Stimulated activated memory B cell treated with anti-CD40 and anti-IgM and Interleukin-4, amounts not matched to agents 10 μg/mL and 1 μg/mL and 100 μg/mL, for 72 hours (primary cell): ENCODE measurements around the gene PLPP4.

ENCODE experiments used
- ATAC-seq: fragments of 150-1000 bp; cut with Tn5 transposase; 2 replicates; pipeline ENCODE4 v1.10.0; 2021
- H3K27ac Mint-ChIP-seq: one replicate; pipeline ENCODE4 v1.8.0; 2022; ENCODE audit warnings: mild to moderate bottlenecking, mixed read lengths
- H3K27me3 Mint-ChIP-seq: one replicate; pipeline ENCODE4 v1.8.0; 2022; ENCODE audit warnings: mixed read lengths
- H3K36me3 Mint-ChIP-seq: one replicate; pipeline ENCODE4 v1.8.0; 2022; ENCODE audit warnings: mixed read lengths
- H3K4me1 Mint-ChIP-seq: one replicate; pipeline ENCODE4 v1.8.0; 2022; ENCODE audit warnings: mixed read lengths
- H3K4me3 Mint-ChIP-seq: one replicate; pipeline ENCODE4 v1.8.0; 2022; ENCODE audit warnings: mild to moderate bottlenecking, moderate library complexity, mixed read lengths
- H3K9me3 Mint-ChIP-seq: one replicate; pipeline ENCODE4 v1.8.0; 2022; ENCODE audit warnings: mixed read lengths

Gene PLPP4

GRCh38 chr10:120582753-120583152 is 125.7 kb downstream of the PLPP4 start:
- ATAC-seq: no peak
- no peaks in the 10 kb centered on the region for H3K36me3 Mint-ChIP-seq
- H3K4me3 Mint-ChIP-seq: no peak overlapping the region
- no peak overlapping the region for H3K27ac Mint-ChIP-seq
- H3K27me3 Mint-ChIP-seq: peaks cover 9% of the 10 kb centered on the region
- H3K9me3 Mint-ChIP-seq: no peaks in the 10 kb centered on the region
- H3K4me1 Mint-ChIP-seq: no peaks in the 10 kb centered on the region

GRCh38 chr10:120583424-120584108 is 126.5 kb downstream of the PLPP4 start:
- no peak for ATAC-seq
- H3K36me3 Mint-ChIP-seq: no peaks in the 10 kb centered on the region
- H3K4me3 Mint-ChIP-seq: no peak overlapping the region
- no peaks in the 10 kb centered on the region for H3K4me1 Mint-ChIP-seq
- H3K27ac Mint-ChIP-seq: no peak overlapping the region
- H3K27me3 Mint-ChIP-seq: peaks cover 9% of the 10 kb centered on the region
- no peaks in the 10 kb centered on the region for H3K9me3 Mint-ChIP-seq

- Mint-ChIP-seq H3K9me3 (no peaks in the 10 kb centered on the region), H3K4me1 (no peaks in the 10 kb centered on the region), H3K4me3 (no peak overlapping the region), H3K27me3 (peaks cover 9% of the 10 kb centered on the region), H3K27ac (no peak overlapping the region), H3K36me3 (no peaks in the 10 kb centered on the region)
- ATAC-seq: no peak
Observed at GRCh38 chr10:120584786-120585185, 127.8 kb downstream of the PLPP4 start.

- H3K4me3 Mint-ChIP-seq: no peak overlapping the region
- no peaks in the 10 kb centered on the region for H3K9me3 Mint-ChIP-seq
- no peak overlapping the region for H3K27ac Mint-ChIP-seq
- no peak for ATAC-seq
- peaks cover 9% of the 10 kb centered on the region for H3K27me3 Mint-ChIP-seq
- H3K36me3 Mint-ChIP-seq: no peaks in the 10 kb centered on the region
- H3K4me1 Mint-ChIP-seq: no peaks in the 10 kb centered on the region
Observed at GRCh38 chr10:120586471-120586872, 129.4 kb downstream of the PLPP4 start.

GRCh38 chr10:120587061-120587460 is 130.0 kb downstream of the PLPP4 start:
- H3K36me3 Mint-ChIP-seq: no peaks in the 10 kb centered on the region
- H3K9me3 Mint-ChIP-seq: peaks cover 1% of the 10 kb centered on the region
- H3K27ac Mint-ChIP-seq: no peak overlapping the region
- no peak overlapping the region for H3K4me3 Mint-ChIP-seq
- H3K27me3 Mint-ChIP-seq: peaks cover 9% of the 10 kb centered on the region
- H3K4me1 Mint-ChIP-seq: no peaks in the 10 kb centered on the region
- ATAC-seq: no peak

- no peak for ATAC-seq
- Mint-ChIP-seq H3K9me3 (peaks cover 5% of the 10 kb centered on the region), H3K4me3 (no peak overlapping the region), H3K36me3 (no peaks in the 10 kb centered on the region), H3K4me1 (no peaks in the 10 kb centered on the region), H3K27me3 (peaks cover 9% of the 10 kb centered on the region), H3K27ac (no peak overlapping the region)
Observed at GRCh38 chr10:120588311-120588710, 131.3 kb downstream of the PLPP4 start.

- H3K4me1 Mint-ChIP-seq: no peaks in the 10 kb centered on the region
Observed at GRCh38 chr10:120593693-120594092, 136.7 kb downstream of the PLPP4 start.

GRCh38 chr10:120597902-120598301 is 140.9 kb downstream of the PLPP4 start:
- no peak for ATAC-seq
- Mint-ChIP-seq H3K9me3 (no peaks in the 10 kb centered on the region), H3K27ac (no peak overlapping the region), H3K36me3 (no peaks in the 10 kb centered on the region), H3K4me1 (peaks cover 9% of the 10 kb centered on the region), H3K4me3 (no peak overlapping the region), H3K27me3 (no peaks in the 10 kb centered on the region)

More at GRCh38 chr10:120593693-120594092, 136.7 kb downstream of the PLPP4 start:
- Mint-ChIP-seq H3K4me3 (no peak overlapping the region), H3K27ac (no peak overlapping the region), H3K27me3 (no peaks in the 10 kb centered on the region), H3K36me3 (no peaks in the 10 kb centered on the region), H3K9me3 (peaks cover 5% of the 10 kb centered on the region)
- no peak for ATAC-seq

- Mint-ChIP-seq H3K9me3 (no peaks in the 10 kb centered on the region), H3K4me1 (peaks cover 9% of the 10 kb centered on the region), H3K27me3 (no peaks in the 10 kb centered on the region), H3K4me3 (no peak overlapping the region), H3K36me3 (no peaks in the 10 kb centered on the region), H3K27ac (no peak overlapping the region)
- ATAC-seq: no peak
Observed at GRCh38 chr10:120598386-120598785, 141.4 kb downstream of the PLPP4 start.

GRCh38 chr10:120599200-120599724 is 142.2 kb downstream of the PLPP4 start:
- H3K9me3 Mint-ChIP-seq: no peaks in the 10 kb centered on the region

GRCh38 chr10:120600871-120601649 is 144.0 kb downstream of the PLPP4 start:
- Mint-ChIP-seq H3K36me3 (no peaks in the 10 kb centered on the region), H3K27me3 (no peaks in the 10 kb centered on the region), H3K27ac (no peak overlapping the region), H3K9me3 (no peaks in the 10 kb centered on the region), H3K4me3 (no peak overlapping the region), H3K4me1 (peaks cover 10% of the 10 kb centered on the region)
- no peak for ATAC-seq

More at GRCh38 chr10:120599200-120599724, 142.2 kb downstream of the PLPP4 start:
- Mint-ChIP-seq H3K36me3 (no peaks in the 10 kb centered on the region), H3K4me3 (no peak overlapping the region), H3K27me3 (no peaks in the 10 kb centered on the region), H3K4me1 (peaks cover 9% of the 10 kb centered on the region), H3K27ac (no peak overlapping the region)
- no peak for ATAC-seq

GRCh38 chr10:120601999-120602398 is 145.0 kb downstream of the PLPP4 start:
- no peaks in the 10 kb centered on the region for H3K9me3 Mint-ChIP-seq
- peaks cover 14% of the 10 kb centered on the region for H3K4me1 Mint-ChIP-seq
- H3K36me3 Mint-ChIP-seq: no peaks in the 10 kb centered on the region
- no peak overlapping the region for H3K27ac Mint-ChIP-seq
- H3K27me3 Mint-ChIP-seq: no peaks in the 10 kb centered on the region
- H3K4me3 Mint-ChIP-seq: no peak overlapping the region
- ATAC-seq: no peak

GRCh38 chr10:120605410-120605809 is 148.4 kb downstream of the PLPP4 start:
- no peaks in the 10 kb centered on the region for H3K27me3 Mint-ChIP-seq

GRCh38 chr10:120606051-120606764 is 149.2 kb downstream of the PLPP4 start:
- peak; percentile 74 for ATAC-seq
- Mint-ChIP-seq H3K27me3 (no peaks in the 10 kb centered on the region), H3K27ac (no peak overlapping the region), H3K9me3 (no peaks in the 10 kb centered on the region), H3K4me1 (peaks cover 16% of the 10 kb centered on the region), H3K36me3 (no peaks in the 10 kb centered on the region), H3K4me3 (no peak overlapping the region)

More at GRCh38 chr10:120605410-120605809, 148.4 kb downstream of the PLPP4 start:
- Mint-ChIP-seq H3K4me3 (no peak overlapping the region), H3K4me1 (peaks cover 22% of the 10 kb centered on the region), H3K36me3 (no peaks in the 10 kb centered on the region), H3K9me3 (no peaks in the 10 kb centered on the region), H3K27ac (no peak overlapping the region)
- ATAC-seq: no peak

GRCh38 chr10:120607016-120607709 is 150.1 kb downstream of the PLPP4 start:
- Mint-ChIP-seq H3K27me3 (no peaks in the 10 kb centered on the region), H3K4me1 (peaks cover 12% of the 10 kb centered on the region), H3K9me3 (no peaks in the 10 kb centered on the region), H3K36me3 (no peaks in the 10 kb centered on the region), H3K27ac (no peak overlapping the region), H3K4me3 (no peak overlapping the region)
- no peak for ATAC-seq
